Panc1 (cell line): ENCODE results near the gene SCAMP1. TPM values are rescaled to one million over a fixed set of nuclear protein-coding genes. Genes with fewer than 3 reads are reported as not detected.

Experiments used
- ATAC-seq: fragments of 200-7000 bp; cut with Tn5 transposase; 2 replicates; pipeline ENCODE4 v1.9.1; 2020; ENCODE audit warnings: mild to moderate bottlenecking, moderate library complexity
- BruUV-seq: library from RNA; stranded (reverse); fragments of 400-500 nt; replicated peaks from 2 replicates; lab custom pipeline; 2021; lab: Mats Ljungman, UMichigan
- CTCF ChIA-PET: fragments of 300-600 bp; sonication (Branson Sonifier 250); formaldehyde crosslinking; loops from one replicate; lab custom pipeline; 2022; ENCODE audit warnings: antibody characterized with exemption; lab: Charles Lee
- POLR2A ChIA-PET: fragments of 300-600 bp; sonication (Branson Sonifier 250); formaldehyde crosslinking; loops from one replicate; lab custom pipeline; 2022; ENCODE audit warnings: antibody characterized with exemption; lab: Charles Lee
- DNase-seq: peaks from one replicate; pipeline ENCODE4 v3.0.0-alpha.2; 2010; ENCODE audit warnings: low read depth, low spot score
- H3K27ac ChIP-seq: 2 replicates; pipeline ENCODE4 v1.5.1; 2011; ENCODE audit warnings: mild to moderate bottlenecking, low read length, inconsistent platforms
- H3K27me3 ChIP-seq: fragments of 200-500 bp; sonication (Bioruptor generic); 2 replicates; pipeline ENCODE4 v1.6.0; 2014; ENCODE audit warnings: low read length, inconsistent platforms; ENCODE audit not compliant: control insufficient read depth, insufficient read depth
- H3K36me3 ChIP-seq: fragments of 200-500 bp; sonication (Bioruptor generic); 2 replicates; pipeline ENCODE4 v1.5.1; 2014; ENCODE audit warnings: inconsistent platforms, mild to moderate bottlenecking, low read length, moderate library complexity; ENCODE audit not compliant: control insufficient read depth, insufficient read depth
- H3K4me1 ChIP-seq: 2 replicates; pipeline ENCODE4 v1.5.1; 2011; ENCODE audit warnings: inconsistent platforms, mild to moderate bottlenecking, low read length, moderate library complexity; ENCODE audit not compliant: control insufficient read depth, insufficient read depth
- H3K4me3 ChIP-seq, 2 experiments: 2 replicates each; pipeline ENCODE4 v1.5.1; 2011 to 2012; ENCODE audit warnings: low read depth in 2 of 2, low read length in 2 of 2, mild to moderate bottlenecking in 2 of 2, inconsistent platforms in 1 of 2, moderate library complexity in 1 of 2
- H3K9me3 ChIP-seq: fragments of 200-500 bp; sonication (Bioruptor generic); 2 replicates; pipeline ENCODE4 v1.5.1; 2014; ENCODE audit warnings: low read depth, mild to moderate bottlenecking, inconsistent platforms, low read length, moderate library complexity; ENCODE audit not compliant: control insufficient read depth, insufficient read depth
- CTCF ChIP-seq: fragments of 450-650 bp; IDR thresholded peaks from 2 replicates; pipeline ENCODE4 v1.5.1; 2017; ENCODE audit warnings: mild to moderate bottlenecking
- POLR2AphosphoS5 ChIP-seq: IDR thresholded peaks from 2 replicates; pipeline ENCODE4 v1.6.1; 2012; ENCODE audit warnings: mild to moderate bottlenecking, low read depth, low read length, moderate library complexity
- REST ChIP-seq, 2 experiments: IDR thresholded peaks; 2 replicates each; pipeline ENCODE4 v1.6.1; 2011 to 2012; ENCODE audit warnings: low read depth in 2 of 2, control low read depth in 1 of 2, low read length in 1 of 2, mild to moderate bottlenecking in 1 of 2, moderate library complexity in 1 of 2; ENCODE audit not compliant: insufficient read depth in 1 of 2
- SIN3A ChIP-seq: IDR thresholded peaks from 2 replicates; pipeline ENCODE4 v1.6.1; 2012; ENCODE audit warnings: low read depth, mild to moderate bottlenecking, low read length, moderate library complexity, borderline replicate concordance; ENCODE audit not compliant: insufficient read depth
- TCF7L2 ChIP-seq: IDR thresholded peaks from 2 replicates; pipeline ENCODE4 v1.6.1; 2011; ENCODE audit warnings: mild to moderate bottlenecking, low read depth, low read length, inconsistent platforms
- in situ Hi-C: cut with HindIII; loops from 2 replicates; pipeline ENCODE4 v1.10.0; 2016; ENCODE audit warnings: low sequenced_read_pairs, low pct_unique_long_range_greater_than_20kb
- intact Hi-C: fragments of 100-400 bp; cut with micrococcal nuclease; formaldehyde crosslinking; loops from one replicate; pipeline ENCODE4 v1.10.0; 2022; ENCODE audit not compliant: unreplicated experiment
- total RNA-seq: library from RNA; stranded (reverse); gene quantifications from one replicate; pipeline ENCODE4 v1.2.1, GENCODE V29; 2021; ENCODE audit not compliant: unreplicated experiment

The SCAMP1 gene
- total RNA-seq, 1 experiment from 2014 or later, result 51.3 TPM

GRCh38 chr5:78326930-78327329 lies 33.5 kb upstream of the SCAMP1 start:
- TF ChIP-seq REST (IDR thresholded peaks at IDR 0.05; ENCODE audit: insufficient read depth in 1 of 2, low read depth in 2 of 2, low read length in 1 of 2), result no peak
- no peak for DNase-seq
- ChIA-PET CTCF (no interaction called here), POLR2A (interaction anchor here (0.8 kb wide), 1 partner anchor 32 kb away, joined by 3 read pairs; no protein-coding TSS in a partner anchor)
- Histone ChIP-seq H3K36me3 (no peaks in the 10 kb centered on the region), H3K9me3 (no peaks in the 10 kb centered on the region), H3K4me3 (no peak overlapping the region), H3K4me1 (no peaks in the 10 kb centered on the region), H3K27me3 (no peaks in the 10 kb centered on the region), H3K27ac (no peak overlapping the region)
- BruUV-seq, result no TSS peak
- intact Hi-C loops, result no loop called here
- in situ Hi-C loops, result no loop called here
- no peak for ATAC-seq

- H3K27me3 ChIP-seq, result no peaks in the 10 kb centered on the region
- no TSS peak for BruUV-seq
- intact Hi-C loops, result no loop called here
Measured at GRCh38 chr5:78327761-78328510, 32.5 kb upstream of the SCAMP1 start.

More at GRCh38 chr5:78327761-78328510, 32.5 kb upstream of the SCAMP1 start:
- CTCF ChIA-PET, result no interaction called here
- no peaks in the 10 kb centered on the region for H3K4me1 ChIP-seq
- no peak overlapping the region for H3K4me3 ChIP-seq
- H3K9me3 ChIP-seq, result no peaks in the 10 kb centered on the region
- no peak for ATAC-seq
- DNase-seq, result no peak
- in situ Hi-C loops, result no loop called here
- TF ChIP-seq SIN3A (no peak), CTCF (no peak), TCF7L2 (no peak), REST (IDR thresholded peaks at IDR 0.05; ENCODE audit: insufficient read depth in 1 of 2, low read depth in 2 of 2, low read length in 1 of 2) (no peak), POLR2AphosphoS5 (no peak)
- H3K36me3 ChIP-seq, result no peaks in the 10 kb centered on the region
- no peak overlapping the region for H3K27ac ChIP-seq
- POLR2A ChIA-PET, result interaction anchor here (0.7 kb wide), 1 partner anchor 592 kb away, joined by 3 read pairs; no protein-coding TSS in a partner anchor
